Measurements from ENCODE around the gene PRDM16. TPM values are rescaled to one million over a fixed set of nuclear protein-coding genes. Genes with fewer than 3 reads are reported as not detected.

PRDM16 gene
- total and polyA plus RNA-seq, 2 experiments from 2014 or later: 41.8 to 55.8 TPM

DNA sequence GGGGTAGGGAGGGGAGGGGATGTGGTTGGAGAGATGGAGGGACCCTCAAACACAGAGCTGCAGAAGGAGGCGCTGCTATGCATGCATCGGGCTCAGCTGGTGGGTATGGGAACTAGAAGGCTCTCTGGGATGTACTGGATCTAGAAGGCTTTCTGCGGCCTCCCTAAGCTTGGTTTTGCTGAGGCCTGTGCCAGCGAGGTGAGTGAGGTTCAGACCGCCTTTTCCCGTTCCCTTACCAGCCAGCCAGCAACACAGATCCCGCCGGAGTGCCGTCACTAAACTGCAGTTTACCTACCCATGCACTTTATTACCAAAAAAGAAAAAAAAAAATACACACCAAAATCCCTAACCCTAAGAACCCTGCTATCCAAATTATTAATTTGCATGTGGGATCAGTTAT, 180.2 kb downstream of the PRDM16 start:
- no peak overlapping the region for H3K4me3 ChIP-seq
- DNase-seq (ENCODE audit: low read depth in 1 of 2, low spot score in 1 of 2): no peak
- no peaks in the 10 kb centered on the region for H3K27me3 ChIP-seq
- peaks cover 30% of the 10 kb centered on the region for H3K4me1 ChIP-seq (ENCODE audit: low read depth)
- TF ChIP-seq, protein P1, sequence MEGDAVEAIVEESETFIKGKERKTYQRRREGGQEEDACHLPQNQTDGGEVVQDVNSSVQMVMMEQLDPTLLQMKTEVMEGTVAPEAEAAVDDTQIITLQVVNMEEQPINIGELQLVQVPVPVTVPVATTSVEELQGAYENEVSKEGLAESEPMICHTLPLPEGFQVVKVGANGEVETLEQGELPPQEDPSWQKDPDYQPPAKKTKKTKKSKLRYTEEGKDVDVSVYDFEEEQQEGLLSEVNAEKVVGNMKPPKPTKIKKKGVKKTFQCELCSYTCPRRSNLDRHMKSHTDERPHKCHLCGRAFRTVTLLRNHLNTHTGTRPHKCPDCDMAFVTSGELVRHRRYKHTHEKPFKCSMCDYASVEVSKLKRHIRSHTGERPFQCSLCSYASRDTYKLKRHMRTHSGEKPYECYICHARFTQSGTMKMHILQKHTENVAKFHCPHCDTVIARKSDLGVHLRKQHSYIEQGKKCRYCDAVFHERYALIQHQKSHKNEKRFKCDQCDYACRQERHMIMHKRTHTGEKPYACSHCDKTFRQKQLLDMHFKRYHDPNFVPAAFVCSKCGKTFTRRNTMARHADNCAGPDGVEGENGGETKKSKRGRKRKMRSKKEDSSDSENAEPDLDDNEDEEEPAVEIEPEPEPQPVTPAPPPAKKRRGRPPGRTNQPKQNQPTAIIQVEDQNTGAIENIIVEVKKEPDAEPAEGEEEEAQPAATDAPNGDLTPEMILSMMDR (IDR thresholded peaks at IDR 0.05; ENCODE audit: low read depth, low read length): no peak
- H3K27ac ChIP-seq: no peak overlapping the region
- peaks cover 3% of the 10 kb centered on the region for H3K36me3 ChIP-seq
- H3K9me3 ChIP-seq (ENCODE audit: low read depth): no peaks in the 10 kb centered on the region

DNA sequence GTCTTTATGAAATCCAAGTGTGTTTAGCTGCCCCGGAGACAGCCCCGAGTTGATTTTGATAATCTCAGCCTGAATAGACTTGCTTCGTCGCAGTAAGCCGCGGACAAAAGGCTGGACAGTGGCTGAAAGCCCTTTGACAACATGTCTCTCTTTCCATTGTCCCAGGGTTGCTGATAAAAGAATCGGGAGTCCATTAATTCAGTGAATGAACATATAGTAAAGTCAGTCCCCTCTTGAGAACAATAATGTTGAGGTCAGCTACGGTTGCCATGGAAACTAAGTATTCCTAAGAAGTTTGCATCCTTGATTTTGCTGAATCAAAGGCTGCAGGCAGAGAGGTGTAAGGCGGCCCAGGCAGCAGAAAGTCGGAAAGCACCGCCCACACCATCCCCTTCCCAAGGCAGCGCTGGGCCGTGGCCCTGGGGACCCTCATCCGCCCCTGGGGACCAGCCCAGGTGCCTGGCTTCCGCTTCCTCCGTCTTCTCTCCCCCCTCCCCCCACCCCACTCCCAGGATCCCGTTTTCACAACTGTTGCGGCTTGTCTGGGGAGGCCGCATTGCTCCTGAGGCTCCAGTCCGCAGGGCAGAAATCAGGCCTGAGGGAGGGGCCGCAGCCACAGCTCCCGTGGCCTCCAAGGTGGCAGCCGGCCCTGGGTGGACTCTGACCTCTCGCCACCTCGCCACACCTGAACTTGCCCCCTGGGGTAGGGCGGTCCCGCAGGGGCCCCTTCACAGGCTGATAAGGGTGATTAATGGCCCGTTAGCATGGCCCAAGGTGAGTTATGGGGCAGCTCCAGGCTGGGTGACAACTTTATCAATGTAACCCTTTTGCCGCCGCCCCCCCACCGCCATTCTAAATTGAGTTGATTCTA, 180.9 kb downstream of the PRDM16 start:
- no peak overlapping the region for H3K4me3 ChIP-seq
- no peak overlapping the region for H3K27ac ChIP-seq
- peaks cover 30% of the 10 kb centered on the region for H3K4me1 ChIP-seq (ENCODE audit: low read depth)
- TF ChIP-seq, protein P1 (IDR thresholded peaks at IDR 0.05; ENCODE audit: low read depth, low read length): no peak
- H3K27me3 ChIP-seq: no peaks in the 10 kb centered on the region
- DNase-seq (ENCODE audit: low read depth in 1 of 2, low spot score in 1 of 2): no peak
- no peaks in the 10 kb centered on the region for H3K9me3 ChIP-seq (ENCODE audit: low read depth)
- H3K36me3 ChIP-seq: no peaks in the 10 kb centered on the region

DNA sequence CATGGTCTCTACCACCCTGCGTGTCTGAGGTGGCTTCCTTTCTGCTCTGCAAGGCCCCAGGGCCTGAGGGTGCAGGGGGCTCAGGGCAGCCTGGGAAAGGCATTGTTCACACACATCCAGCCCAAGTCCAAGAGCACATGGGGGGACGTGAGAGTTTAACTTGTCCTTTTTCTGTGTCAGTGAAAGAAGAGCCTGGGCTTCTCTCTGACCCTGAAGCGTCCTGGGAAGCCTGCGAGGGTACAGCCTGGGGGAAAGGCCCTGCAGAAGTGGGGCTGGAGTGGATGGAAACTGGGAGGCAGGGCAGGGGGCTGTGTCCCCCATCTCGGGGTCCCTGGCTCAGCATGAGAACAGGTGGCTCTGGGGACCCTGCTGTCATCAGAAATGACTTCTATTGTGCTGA, 181.6 kb downstream of the PRDM16 start:
- H3K36me3 ChIP-seq: no peaks in the 10 kb centered on the region
- no peak overlapping the region for H3K4me3 ChIP-seq
- TF ChIP-seq, protein P1 (IDR thresholded peaks at IDR 0.05; ENCODE audit: low read depth, low read length): no peak
- H3K27ac ChIP-seq: no peak overlapping the region
- H3K4me1 ChIP-seq (ENCODE audit: low read depth): peaks cover 30% of the 10 kb centered on the region
- no peaks in the 10 kb centered on the region for H3K27me3 ChIP-seq
- no peaks in the 10 kb centered on the region for H3K9me3 ChIP-seq (ENCODE audit: low read depth)
- DNase-seq (ENCODE audit: low read depth in 1 of 2, low spot score in 1 of 2): no peak

DNA sequence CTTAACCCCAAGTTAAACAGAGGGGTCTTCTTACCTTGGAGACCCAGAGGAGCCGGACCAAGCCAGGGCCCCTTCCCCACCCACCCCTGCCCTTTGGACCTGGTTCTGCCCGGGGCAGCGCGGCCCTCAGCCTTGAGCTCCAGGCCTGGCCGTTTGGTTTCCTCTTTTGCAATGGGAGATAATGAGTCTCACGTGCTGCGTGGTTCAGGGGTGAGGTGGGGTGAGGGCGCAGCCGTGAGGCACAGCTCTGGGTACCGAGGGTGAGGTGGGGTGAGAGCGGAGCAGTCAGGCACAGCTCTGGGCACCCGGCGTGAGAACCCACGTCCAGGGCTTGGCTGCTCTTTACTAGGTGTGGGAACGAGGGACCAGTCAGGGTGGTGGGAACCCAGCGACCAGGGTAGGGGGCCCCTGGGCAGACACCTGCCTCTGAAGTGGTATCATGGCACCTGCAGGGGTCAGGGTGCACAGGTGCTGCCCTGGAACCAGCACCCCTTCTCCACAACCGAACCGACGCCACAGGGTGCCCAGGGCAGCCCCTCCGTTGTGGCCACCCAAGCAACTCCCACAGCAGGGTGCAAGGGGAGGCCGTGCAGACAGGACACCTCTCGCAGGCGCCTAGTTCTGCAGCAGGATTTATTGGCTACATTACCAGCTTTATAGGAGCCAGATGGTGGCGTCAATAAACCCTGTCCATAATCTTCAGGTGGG, 182.2 kb downstream of the PRDM16 start:
- Histone ChIP-seq H3K27me3 (no peaks in the 10 kb centered on the region), H3K27ac (no peak overlapping the region), H3K4me1 (ENCODE audit: low read depth) (peaks cover 30% of the 10 kb centered on the region), H3K4me3 (no peak overlapping the region), H3K9me3 (ENCODE audit: low read depth) (no peaks in the 10 kb centered on the region), H3K36me3 (no peaks in the 10 kb centered on the region)
- no peak for DNase-seq (ENCODE audit: low read depth in 1 of 2, low spot score in 1 of 2)
- TF ChIP-seq, protein P1 (IDR thresholded peaks at IDR 0.05; ENCODE audit: low read depth, low read length): no peak

DNA sequence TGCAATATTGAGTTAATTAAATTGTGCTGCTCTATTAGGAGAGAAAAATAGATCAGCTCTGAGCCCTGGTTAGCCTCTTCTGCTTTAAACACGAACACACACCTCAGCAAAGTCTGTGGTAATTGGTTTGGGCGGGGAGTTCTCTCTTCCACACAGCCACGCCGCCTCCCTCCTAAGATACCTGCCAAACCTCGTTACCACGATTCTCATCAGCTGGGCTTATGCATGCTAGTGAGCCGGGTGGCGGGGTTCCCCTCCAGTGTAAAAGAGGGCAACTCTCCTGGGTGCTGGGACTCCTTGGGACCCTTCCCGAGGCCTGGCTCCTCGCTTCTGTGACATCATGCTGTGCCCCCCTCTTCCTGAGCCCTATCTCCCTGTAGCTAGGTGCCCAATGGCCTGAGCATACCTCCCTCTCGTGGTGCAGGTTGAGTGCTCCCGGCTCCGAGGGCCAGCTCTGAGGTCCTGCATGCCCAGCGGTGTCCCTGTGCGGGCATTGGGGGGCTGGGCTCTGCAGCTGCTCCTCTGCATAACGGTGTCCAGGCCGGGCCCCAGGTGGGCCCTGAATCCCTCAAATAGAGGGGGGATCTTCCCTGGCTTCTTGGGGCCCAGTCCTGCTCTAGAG, 182.9 kb downstream of the PRDM16 start:
- H3K4me1 ChIP-seq (ENCODE audit: low read depth): peaks cover 30% of the 10 kb centered on the region
- no peak overlapping the region for H3K27ac ChIP-seq
- H3K9me3 ChIP-seq (ENCODE audit: low read depth): no peaks in the 10 kb centered on the region
- no peak for DNase-seq (ENCODE audit: low read depth in 1 of 2, low spot score in 1 of 2)
- TF ChIP-seq, protein P1 (IDR thresholded peaks at IDR 0.05; ENCODE audit: low read depth, low read length): no peak
- H3K36me3 ChIP-seq: no peaks in the 10 kb centered on the region
- no peaks in the 10 kb centered on the region for H3K27me3 ChIP-seq
- no peak overlapping the region for H3K4me3 ChIP-seq

Measured in cardiac muscle cell (in vitro differentiated cells and primary cell).